ENCODE measurements around the gene C4BPA.

Gene C4BPA

DNA sequence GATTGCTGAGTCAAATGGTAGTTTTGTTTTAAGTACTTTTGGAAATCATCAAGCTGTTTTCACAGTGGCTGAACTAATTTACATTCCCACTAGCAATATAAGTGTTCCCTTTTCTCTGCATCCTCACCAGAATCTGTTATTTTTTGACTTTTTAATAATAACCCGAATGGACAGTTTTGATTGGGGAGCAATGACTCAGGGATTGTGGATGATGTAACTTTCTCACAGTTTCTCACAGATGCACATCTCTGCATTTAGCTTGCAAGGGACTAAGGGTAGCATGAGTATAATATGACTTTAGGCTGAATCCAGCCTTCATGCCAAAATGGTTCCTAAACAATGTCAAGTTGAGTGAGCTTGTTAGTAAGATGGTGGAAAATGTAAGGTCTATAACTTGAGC is 90.2 kb downstream of the C4BPA start:
- no peak for DNase-seq

Data from right hindlimb (tissue), 1 donor.